Retinal pigment epithelial cell (primary cell): ENCODE results near the gene PITRM1.

Source experiments
- DNase-seq: peaks from one replicate; pipeline ENCODE4 v3.0.0-alpha.2; 2010; ENCODE audit warnings: low read depth
- H3K4me3 ChIP-seq: 2 replicates; pipeline ENCODE4 v1.5.1; 2011; ENCODE audit warnings: mild to moderate bottlenecking, low read length, control low read depth, moderate library complexity
- TF ChIP-seq, protein P1 (sequence below): conservative IDR thresholded peaks from 2 replicates; pipeline ENCODE4 v1.5.1; 2011; ENCODE audit warnings: low read depth, low read length, control low read depth, inconsistent platforms

PITRM1 gene

DNA sequence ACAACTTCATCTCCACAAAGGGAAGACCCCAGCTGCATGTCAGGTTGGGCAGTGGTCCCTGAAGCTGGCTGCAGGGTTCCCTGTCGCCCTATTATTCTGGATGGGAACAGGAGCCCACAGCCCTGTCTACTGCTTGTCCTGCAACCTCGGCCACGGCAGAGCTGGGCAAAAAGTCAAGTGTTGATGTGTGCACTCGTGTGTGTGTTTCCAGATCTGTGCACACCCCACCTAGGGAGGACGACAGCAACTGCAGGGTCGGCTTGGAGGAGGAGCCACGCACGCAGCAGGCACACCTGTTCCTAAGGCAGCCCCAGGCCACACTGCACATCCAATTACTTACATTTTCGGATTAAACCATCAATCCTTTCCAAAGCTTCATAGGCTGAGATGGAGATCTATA lies 23.6 kb downstream of the PITRM1 start:
- no peak overlapping the region for H3K4me3 ChIP-seq
- TF ChIP-seq, protein P1, sequence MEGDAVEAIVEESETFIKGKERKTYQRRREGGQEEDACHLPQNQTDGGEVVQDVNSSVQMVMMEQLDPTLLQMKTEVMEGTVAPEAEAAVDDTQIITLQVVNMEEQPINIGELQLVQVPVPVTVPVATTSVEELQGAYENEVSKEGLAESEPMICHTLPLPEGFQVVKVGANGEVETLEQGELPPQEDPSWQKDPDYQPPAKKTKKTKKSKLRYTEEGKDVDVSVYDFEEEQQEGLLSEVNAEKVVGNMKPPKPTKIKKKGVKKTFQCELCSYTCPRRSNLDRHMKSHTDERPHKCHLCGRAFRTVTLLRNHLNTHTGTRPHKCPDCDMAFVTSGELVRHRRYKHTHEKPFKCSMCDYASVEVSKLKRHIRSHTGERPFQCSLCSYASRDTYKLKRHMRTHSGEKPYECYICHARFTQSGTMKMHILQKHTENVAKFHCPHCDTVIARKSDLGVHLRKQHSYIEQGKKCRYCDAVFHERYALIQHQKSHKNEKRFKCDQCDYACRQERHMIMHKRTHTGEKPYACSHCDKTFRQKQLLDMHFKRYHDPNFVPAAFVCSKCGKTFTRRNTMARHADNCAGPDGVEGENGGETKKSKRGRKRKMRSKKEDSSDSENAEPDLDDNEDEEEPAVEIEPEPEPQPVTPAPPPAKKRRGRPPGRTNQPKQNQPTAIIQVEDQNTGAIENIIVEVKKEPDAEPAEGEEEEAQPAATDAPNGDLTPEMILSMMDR: no peak
- DNase-seq: no peak

DNA sequence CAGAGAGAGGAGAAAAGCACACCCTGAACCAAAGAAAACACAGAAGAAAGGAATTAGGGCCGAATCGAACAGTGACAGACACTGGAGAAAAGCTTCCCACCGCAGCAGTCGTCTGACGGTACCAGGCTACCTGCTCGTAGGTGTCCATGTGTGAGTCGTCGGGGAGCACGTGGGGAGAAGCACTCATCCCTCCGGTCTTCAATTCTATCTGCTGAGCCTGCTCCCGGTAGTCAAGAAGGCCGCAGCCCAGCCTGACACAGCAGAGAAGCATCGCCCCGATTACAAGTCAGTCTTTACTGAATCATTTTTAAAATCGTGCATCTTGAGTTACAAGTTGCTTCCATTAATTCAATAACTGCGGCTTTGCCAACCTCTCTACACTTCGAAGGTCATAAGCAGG lies 24.5 kb downstream of the PITRM1 start:
- no peak for DNase-seq
- TF ChIP-seq, protein P1: no peak
- H3K4me3 ChIP-seq: no peak overlapping the region

DNA sequence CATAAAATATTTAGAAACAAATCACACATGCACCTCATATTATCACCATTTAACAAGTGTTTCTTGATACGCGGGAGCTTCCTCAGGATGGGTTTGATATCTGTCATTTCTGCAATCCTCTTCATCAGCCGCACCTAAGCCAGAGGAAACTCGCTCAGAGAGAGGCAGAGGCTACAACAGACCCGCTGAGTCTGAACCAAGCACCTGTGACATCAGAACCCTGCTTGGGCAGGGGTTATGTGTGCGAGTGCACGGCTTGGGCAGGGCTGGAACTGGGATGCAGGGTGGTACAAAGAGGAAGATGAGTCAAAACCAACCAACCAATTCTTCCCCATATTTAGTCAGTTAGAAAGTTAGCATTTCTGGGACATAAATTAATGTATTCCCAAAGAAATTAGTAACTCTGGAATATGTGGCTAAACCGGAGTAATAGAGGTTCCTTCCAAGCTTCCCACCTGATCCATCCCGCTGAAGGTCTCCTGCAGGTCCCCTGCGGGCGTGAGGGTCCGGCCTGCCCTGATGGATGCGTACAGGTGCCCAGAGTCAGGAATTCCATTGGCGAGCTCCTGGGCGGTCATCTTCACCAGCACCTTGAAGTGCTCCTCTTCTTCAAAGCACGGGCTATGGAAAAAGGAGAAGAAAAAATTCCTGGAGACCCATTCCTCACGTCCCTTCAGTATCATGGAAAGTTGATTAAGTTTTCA lies 25.3 kb downstream of the PITRM1 start:
- H3K4me3 ChIP-seq: no peak overlapping the region
- TF ChIP-seq, protein P1: no peak
- DNase-seq: no peak

GRCh38 chr10:3146289-3146688 lies 26.3 kb downstream of the PITRM1 start:
- no peak overlapping the region for H3K4me3 ChIP-seq
- TF ChIP-seq, protein P1: no peak
- no peak for DNase-seq

GRCh38 chr10:3145366-3145765 lies 27.2 kb downstream of the PITRM1 start:
- no peak overlapping the region for H3K4me3 ChIP-seq
- TF ChIP-seq, protein P1: no peak
- DNase-seq: no peak

DNA sequence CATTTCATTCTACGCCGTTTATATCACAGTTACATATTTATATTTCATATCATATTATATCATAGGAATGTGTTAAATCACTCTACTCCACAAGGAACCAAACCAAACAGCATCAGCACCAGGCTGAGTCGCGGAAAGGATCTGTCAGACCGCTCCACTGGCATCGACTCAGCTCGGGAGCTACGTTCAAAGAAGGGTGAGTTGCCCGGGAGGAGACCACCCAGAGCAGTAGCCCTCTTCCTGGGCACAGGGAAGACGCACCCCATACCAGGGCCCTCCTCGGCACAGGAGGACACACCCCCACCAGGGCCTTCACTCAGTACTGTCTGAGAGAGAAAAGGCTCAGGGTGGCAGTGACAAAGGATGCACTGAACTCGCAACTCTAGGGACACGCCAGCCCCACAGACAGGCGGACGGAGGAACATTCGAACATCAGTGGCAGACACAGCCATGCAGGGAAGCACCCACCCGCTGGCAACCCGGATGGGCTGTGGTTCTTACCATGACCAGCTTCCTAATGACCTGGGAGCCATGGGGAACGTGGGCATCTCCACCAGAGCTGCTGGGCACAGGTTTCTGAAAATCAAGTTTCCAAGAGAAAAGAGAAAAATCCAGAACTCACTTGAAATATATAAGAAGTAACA lies 28.7 kb downstream of the PITRM1 start:
- DNase-seq: no peak
- H3K4me3 ChIP-seq: no peak overlapping the region
- TF ChIP-seq, protein P1: no peak

GRCh38 chr10:3143366-3143765 lies 29.2 kb downstream of the PITRM1 start:
- no peak for DNase-seq
- TF ChIP-seq, protein P1: no peak
- no peak overlapping the region for H3K4me3 ChIP-seq
